Measurements from ENCODE around the gene HINT3. TPM values are rescaled to one million over a fixed set of nuclear protein-coding genes. Genes with fewer than 3 reads are reported as not detected.

The HINT3 gene
- total RNA-seq, 1 experiment from 2014 or later = 13.6 TPM

GRCh38 chr6:125939791-125940190, 16.8 kb upstream of the HINT3 start:
- POLR2A ChIA-PET (ENCODE audit: unreplicated experiment) = interaction anchor here (0.7 kb wide), 1 partner anchor 21 kb away, joined by 3 read pairs; no protein-coding TSS in a partner anchor
- Histone ChIP-seq H3K9me3 (ENCODE audit: insufficient read depth, low read depth) (no peaks in the 10 kb centered on the region; the same call in 1 of the 2 replicates), H3K4me1 (replicated peaks; ENCODE audit: insufficient read depth) (peaks cover 57% of the 10 kb centered on the region), H3K27ac (peak overlapping the region; percentile 76), H3F3A (ENCODE audit: insufficient read depth, low read depth) (peaks cover 41% of the 10 kb centered on the region), H2AFZ (no peak overlapping the region), H3K27me3 (ENCODE audit: insufficient read depth, low read depth) (no peaks in the 10 kb centered on the region), H4K20me1 (ENCODE audit: insufficient read depth) (no peaks in the 10 kb centered on the region), H3K4me3 (no peak overlapping the region), H3K9me2 (ENCODE audit: insufficient read depth) (no peaks in the 10 kb centered on the region), H3K79me2 (ENCODE audit: low read depth) (no peaks in the 10 kb centered on the region), H3K36me3 (ENCODE audit: low read depth) (no peaks in the 10 kb centered on the region), H3K4me2 (peak overlapping the region; percentile 48)
- TF ChIP-seq, protein P1, sequence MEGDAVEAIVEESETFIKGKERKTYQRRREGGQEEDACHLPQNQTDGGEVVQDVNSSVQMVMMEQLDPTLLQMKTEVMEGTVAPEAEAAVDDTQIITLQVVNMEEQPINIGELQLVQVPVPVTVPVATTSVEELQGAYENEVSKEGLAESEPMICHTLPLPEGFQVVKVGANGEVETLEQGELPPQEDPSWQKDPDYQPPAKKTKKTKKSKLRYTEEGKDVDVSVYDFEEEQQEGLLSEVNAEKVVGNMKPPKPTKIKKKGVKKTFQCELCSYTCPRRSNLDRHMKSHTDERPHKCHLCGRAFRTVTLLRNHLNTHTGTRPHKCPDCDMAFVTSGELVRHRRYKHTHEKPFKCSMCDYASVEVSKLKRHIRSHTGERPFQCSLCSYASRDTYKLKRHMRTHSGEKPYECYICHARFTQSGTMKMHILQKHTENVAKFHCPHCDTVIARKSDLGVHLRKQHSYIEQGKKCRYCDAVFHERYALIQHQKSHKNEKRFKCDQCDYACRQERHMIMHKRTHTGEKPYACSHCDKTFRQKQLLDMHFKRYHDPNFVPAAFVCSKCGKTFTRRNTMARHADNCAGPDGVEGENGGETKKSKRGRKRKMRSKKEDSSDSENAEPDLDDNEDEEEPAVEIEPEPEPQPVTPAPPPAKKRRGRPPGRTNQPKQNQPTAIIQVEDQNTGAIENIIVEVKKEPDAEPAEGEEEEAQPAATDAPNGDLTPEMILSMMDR (conservative IDR thresholded peaks at IDR 0.05) = no peak
- TF ChIP-seq EZH2 (IDR thresholded peaks at IDR 0.05; ENCODE audit: low read depth) = no peak
- no TSS peak for BruUV-seq (replicated peaks)
- DNase-seq = no peak
- intact Hi-C loops (cut with micrococcal nuclease; ENCODE audit: unreplicated experiment) = loop anchor here (10.0 kb wide), 1 partner anchor 745 kb away; no protein-coding TSS in a partner anchor
- CTCF ChIA-PET = no interaction called here

DNA sequence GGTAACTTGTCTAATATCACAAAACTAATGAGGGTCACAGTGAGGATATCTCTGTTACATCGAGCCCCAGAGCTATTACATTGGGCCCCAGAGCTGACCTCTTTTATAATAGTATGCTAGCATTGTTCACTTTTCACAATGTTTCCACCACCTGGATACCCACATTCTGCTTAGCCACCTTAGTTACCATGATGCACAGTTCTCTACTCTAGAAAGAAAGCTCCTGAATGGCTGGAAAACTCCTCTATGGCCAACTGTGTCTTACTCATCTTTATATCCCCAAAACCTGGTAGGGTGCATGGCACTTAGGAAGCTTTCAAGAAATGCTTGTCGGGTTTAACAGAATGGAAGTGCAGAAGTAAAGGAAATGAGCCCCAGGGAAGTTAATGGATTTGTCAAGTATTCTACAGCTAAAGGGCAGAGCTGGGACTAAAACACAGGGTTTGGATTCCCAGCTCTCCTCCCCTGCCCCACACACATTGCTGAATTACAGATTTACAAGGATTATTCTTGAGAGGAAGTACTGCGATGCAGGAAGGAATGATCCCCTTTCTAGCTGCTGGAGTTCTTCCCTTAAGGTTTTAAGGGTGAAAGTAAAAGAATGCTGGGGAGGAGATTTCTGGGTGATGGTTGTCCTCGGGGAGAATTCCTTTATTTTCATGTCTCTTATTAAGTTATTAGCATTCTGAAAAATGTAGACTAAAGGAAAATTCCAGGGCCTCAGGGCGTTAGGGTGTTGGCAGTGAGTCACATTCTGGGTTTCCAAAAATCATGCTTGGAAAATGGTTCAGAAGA, 16.1 kb upstream of the HINT3 start:
- Histone ChIP-seq H4K20me1 (ENCODE audit: insufficient read depth) (no peaks in the 10 kb centered on the region), H3K27ac (peak overlapping the region; percentile 76), H3K9me3 (ENCODE audit: insufficient read depth, low read depth) (no peaks in the 10 kb centered on the region; the same call in 1 of the 2 replicates), H3F3A (ENCODE audit: insufficient read depth, low read depth) (peaks cover 48% of the 10 kb centered on the region), H3K4me2 (peak overlapping the region; percentile 48), H3K4me1 (replicated peaks; ENCODE audit: insufficient read depth) (peaks cover 64% of the 10 kb centered on the region), H3K36me3 (ENCODE audit: low read depth) (no peaks in the 10 kb centered on the region), H3K79me2 (ENCODE audit: low read depth) (no peaks in the 10 kb centered on the region), H2AFZ (peak overlapping the region; percentile 32), H3K4me3 (0 out of 2 replicates have a peak overlapping the region, but pooled peaks have one; percentile 4), H3K27me3 (ENCODE audit: insufficient read depth, low read depth) (no peaks in the 10 kb centered on the region), H3K9me2 (ENCODE audit: insufficient read depth) (no peaks in the 10 kb centered on the region)
- intact Hi-C loops (cut with micrococcal nuclease; ENCODE audit: unreplicated experiment) = loop anchor here (10.0 kb wide), 1 partner anchor 746 kb away; no protein-coding TSS in a partner anchor
- ChIA-PET POLR2A (ENCODE audit: unreplicated experiment) (interaction anchor here (0.7 kb wide), 1 partner anchor 21 kb away, joined by 3 read pairs; no protein-coding TSS in a partner anchor), CTCF (interaction anchor here (0.6 kb wide), 1 partner anchor 16 kb away, joined by 3 read pairs; the partner anchor contains the start of gene HINT3)
- DNase-seq = peak in 1 of 2 experiments; percentile 85
- TF ChIP-seq EZH2 (IDR thresholded peaks at IDR 0.05; ENCODE audit: low read depth) = no peak
- TF ChIP-seq, protein P1 (conservative IDR thresholded peaks at IDR 0.05) = no peak
- BruUV-seq (replicated peaks) = no TSS peak

DNA sequence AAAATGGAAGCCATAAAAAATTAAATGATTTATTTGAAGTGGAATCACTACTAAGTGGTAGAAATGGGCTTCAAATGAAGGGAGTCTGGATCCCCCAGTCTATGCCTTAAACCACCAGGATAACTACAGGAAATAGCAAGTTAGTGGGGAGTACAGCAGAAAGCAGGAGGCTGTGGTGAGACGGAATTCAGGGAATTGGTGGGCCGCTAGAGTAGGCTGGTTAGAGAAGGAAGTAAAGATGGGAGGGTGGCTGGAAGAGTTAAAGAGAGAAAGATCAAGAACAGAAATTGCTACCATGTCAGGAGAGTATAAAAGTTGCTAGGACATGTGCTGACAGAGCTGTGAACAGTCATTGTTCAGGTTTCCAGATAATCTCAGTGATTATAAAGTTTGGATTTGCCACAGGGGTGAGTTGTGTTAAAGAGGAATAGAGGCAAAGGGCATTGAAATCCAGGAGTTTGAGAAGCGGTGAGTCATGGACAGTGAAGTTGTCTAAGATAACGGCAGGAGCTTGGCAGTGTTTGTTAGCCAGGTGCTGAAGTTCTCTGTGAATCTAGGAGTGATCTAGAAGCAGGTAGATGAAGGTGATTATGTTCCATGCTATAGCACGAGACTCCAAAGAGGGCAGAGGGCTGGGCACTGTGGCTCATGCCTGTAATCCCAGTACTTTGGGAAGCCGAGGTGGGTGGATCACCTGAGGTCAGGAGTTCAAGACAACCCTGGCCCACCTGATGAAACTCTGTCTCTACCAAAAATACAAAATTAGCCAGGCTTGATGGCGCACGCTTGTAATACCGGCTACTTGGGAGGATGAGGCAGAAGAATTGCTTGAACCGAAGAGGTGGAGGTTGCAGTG, 13.7 kb upstream of the HINT3 start:
- BruUV-seq (replicated peaks) = no TSS peak
- H2AFZ ChIP-seq = no peak overlapping the region; the same call in 1 of the 2 replicates
- H3K27me3 ChIP-seq (ENCODE audit: insufficient read depth, low read depth) = no peaks in the 10 kb centered on the region
- H3K4me1 ChIP-seq (replicated peaks; ENCODE audit: insufficient read depth) = peaks cover 88% of the 10 kb centered on the region
- no peaks in the 10 kb centered on the region for H3K36me3 ChIP-seq (ENCODE audit: low read depth)
- peaks cover 64% of the 10 kb centered on the region for H3F3A ChIP-seq (ENCODE audit: insufficient read depth, low read depth)
- peak overlapping the region; percentile 98 for H3K27ac ChIP-seq
- intact Hi-C loops (cut with micrococcal nuclease; ENCODE audit: unreplicated experiment) = loop anchor here (10.0 kb wide), 1 partner anchor 748 kb away; no protein-coding TSS in a partner anchor
- peak in 1 of 2 experiments; percentile 94 for DNase-seq
- no peaks in the 10 kb centered on the region for H3K79me2 ChIP-seq (ENCODE audit: low read depth)
- H3K4me2 ChIP-seq = peak overlapping the region; percentile 52
- ChIA-PET CTCF (no interaction called here), POLR2A (ENCODE audit: unreplicated experiment) (interaction anchor here (0.5 kb wide), 1 partner anchor 21 kb away, joined by 3 read pairs; no protein-coding TSS in a partner anchor)
- H3K9me3 ChIP-seq (ENCODE audit: insufficient read depth, low read depth) = no peaks in the 10 kb centered on the region
- no peaks in the 10 kb centered on the region for H3K9me2 ChIP-seq (ENCODE audit: insufficient read depth)
- no peaks in the 10 kb centered on the region for H4K20me1 ChIP-seq (ENCODE audit: insufficient read depth)
- TF ChIP-seq EZH2 (IDR thresholded peaks at IDR 0.05; ENCODE audit: low read depth) = no peak
- TF ChIP-seq, protein P1 (conservative IDR thresholded peaks at IDR 0.05) = no peak
- H3K4me3 ChIP-seq = no peak overlapping the region

Data from PC-9 (cell line).